WTC11 (cell line): Measurements from ENCODE around the gene IL34.

Experiments used
- GABPB1 ChIP-seq: sonication (generic); formaldehyde crosslinking; IDR thresholded peaks from 2 replicates; pipeline ENCODE4 v1.8.1; 2023; ENCODE audit warnings: mild to moderate bottlenecking, missing genetic modification reagents
- NR2C2 ChIP-seq: sonication (generic); formaldehyde crosslinking; IDR thresholded peaks from 2 replicates; pipeline ENCODE4 v1.8.0; 2022; ENCODE audit warnings: mild to moderate bottlenecking, missing genetic modification reagents
- SOX15 ChIP-seq: fragments of 250-450 bp; sonication (Bioruptor Pico); IDR thresholded peaks from 2 replicates; pipeline ENCODE4 v1.9.0; 2021; ENCODE audit warnings: mild to moderate bottlenecking
- TEAD4 ChIP-seq: sonication (generic); formaldehyde crosslinking; IDR thresholded peaks from 2 replicates; pipeline ENCODE4 v1.8.0; 2022; ENCODE audit warnings: mild to moderate bottlenecking, missing genetic modification reagents
- TP53 ChIP-seq: sonication (generic); formaldehyde crosslinking; IDR thresholded peaks from 2 replicates; pipeline ENCODE4 v1.8.1; 2023; ENCODE audit warnings: mild to moderate bottlenecking, missing genetic modification reagents
- TF ChIP-seq, protein P1 (sequence below): sonication (generic); formaldehyde crosslinking; IDR thresholded peaks from 2 replicates; pipeline ENCODE4 v1.8.1; 2023; ENCODE audit warnings: mild to moderate bottlenecking, missing genetic modification reagents, borderline replicate concordance
- TF ChIP-seq, protein P2 (sequence below): fragments of 200-600 bp; IDR thresholded peaks from 2 replicates; pipeline ENCODE4 v1.8.0; 2022; ENCODE audit warnings: antibody characterized with exemption
- TF ChIP-seq, protein P3 (sequence below): sonication (generic); formaldehyde crosslinking; IDR thresholded peaks from 2 replicates; pipeline ENCODE4 v1.8.0; 2022; ENCODE audit warnings: mild to moderate bottlenecking, missing genetic modification reagents

DNA sequence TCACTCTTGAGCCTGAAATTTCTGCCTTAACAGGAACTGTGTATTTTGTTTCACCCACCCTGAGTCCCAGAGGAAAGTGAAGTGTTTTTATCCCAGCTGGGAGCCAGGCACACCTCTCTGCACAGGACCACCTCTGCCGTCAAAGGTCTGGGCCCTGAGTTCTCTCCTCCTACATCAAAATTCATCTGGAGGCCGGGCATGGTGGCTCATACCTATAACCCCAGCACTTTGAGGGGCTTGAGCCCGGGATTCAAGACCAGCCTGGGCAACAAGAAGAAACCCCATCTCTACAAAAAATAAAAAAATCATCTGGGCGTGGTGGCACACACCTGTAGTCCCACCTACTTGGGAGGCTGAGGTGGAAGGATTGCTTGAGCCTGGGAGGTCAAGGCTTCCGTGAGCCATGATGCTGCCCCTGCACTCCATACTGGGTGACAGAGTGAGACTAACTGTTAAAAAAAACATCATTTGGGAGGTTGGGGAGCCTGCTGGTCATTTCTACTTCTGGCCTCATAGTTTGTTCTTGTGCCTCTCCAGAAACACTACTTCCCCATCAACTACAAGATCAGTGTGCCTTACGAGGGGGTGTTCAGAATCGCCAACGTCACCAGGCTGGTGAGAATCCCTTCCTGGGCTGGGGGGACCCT, 9.8 kb downstream of the IL34 start:
- TF ChIP-seq, protein P1, sequence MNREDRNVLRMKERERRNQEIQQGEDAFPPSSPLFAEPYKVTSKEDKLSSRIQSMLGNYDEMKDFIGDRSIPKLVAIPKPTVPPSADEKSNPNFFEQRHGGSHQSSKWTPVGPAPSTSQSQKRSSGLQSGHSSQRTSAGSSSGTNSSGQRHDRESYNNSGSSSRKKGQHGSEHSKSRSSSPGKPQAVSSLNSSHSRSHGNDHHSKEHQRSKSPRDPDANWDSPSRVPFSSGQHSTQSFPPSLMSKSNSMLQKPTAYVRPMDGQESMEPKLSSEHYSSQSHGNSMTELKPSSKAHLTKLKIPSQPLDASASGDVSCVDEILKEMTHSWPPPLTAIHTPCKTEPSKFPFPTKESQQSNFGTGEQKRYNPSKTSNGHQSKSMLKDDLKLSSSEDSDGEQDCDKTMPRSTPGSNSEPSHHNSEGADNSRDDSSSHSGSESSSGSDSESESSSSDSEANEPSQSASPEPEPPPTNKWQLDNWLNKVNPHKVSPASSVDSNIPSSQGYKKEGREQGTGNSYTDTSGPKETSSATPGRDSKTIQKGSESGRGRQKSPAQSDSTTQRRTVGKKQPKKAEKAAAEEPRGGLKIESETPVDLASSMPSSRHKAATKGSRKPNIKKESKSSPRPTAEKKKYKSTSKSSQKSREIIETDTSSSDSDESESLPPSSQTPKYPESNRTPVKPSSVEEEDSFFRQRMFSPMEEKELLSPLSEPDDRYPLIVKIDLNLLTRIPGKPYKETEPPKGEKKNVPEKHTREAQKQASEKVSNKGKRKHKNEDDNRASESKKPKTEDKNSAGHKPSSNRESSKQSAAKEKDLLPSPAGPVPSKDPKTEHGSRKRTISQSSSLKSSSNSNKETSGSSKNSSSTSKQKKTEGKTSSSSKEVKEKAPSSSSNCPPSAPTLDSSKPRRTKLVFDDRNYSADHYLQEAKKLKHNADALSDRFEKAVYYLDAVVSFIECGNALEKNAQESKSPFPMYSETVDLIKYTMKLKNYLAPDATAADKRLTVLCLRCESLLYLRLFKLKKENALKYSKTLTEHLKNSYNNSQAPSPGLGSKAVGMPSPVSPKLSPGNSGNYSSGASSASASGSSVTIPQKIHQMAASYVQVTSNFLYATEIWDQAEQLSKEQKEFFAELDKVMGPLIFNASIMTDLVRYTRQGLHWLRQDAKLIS (CRISPR knock-in tag), result no peak
- TF ChIP-seq, protein P2, sequence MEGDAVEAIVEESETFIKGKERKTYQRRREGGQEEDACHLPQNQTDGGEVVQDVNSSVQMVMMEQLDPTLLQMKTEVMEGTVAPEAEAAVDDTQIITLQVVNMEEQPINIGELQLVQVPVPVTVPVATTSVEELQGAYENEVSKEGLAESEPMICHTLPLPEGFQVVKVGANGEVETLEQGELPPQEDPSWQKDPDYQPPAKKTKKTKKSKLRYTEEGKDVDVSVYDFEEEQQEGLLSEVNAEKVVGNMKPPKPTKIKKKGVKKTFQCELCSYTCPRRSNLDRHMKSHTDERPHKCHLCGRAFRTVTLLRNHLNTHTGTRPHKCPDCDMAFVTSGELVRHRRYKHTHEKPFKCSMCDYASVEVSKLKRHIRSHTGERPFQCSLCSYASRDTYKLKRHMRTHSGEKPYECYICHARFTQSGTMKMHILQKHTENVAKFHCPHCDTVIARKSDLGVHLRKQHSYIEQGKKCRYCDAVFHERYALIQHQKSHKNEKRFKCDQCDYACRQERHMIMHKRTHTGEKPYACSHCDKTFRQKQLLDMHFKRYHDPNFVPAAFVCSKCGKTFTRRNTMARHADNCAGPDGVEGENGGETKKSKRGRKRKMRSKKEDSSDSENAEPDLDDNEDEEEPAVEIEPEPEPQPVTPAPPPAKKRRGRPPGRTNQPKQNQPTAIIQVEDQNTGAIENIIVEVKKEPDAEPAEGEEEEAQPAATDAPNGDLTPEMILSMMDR, result no peak
- TF ChIP-seq NR2C2 (CRISPR knock-in tag), result no peak
- no peak for TF ChIP-seq TEAD4 (CRISPR knock-in tag)
- TF ChIP-seq GABPB1 (CRISPR knock-in tag), result no peak
- TF ChIP-seq, protein P3, sequence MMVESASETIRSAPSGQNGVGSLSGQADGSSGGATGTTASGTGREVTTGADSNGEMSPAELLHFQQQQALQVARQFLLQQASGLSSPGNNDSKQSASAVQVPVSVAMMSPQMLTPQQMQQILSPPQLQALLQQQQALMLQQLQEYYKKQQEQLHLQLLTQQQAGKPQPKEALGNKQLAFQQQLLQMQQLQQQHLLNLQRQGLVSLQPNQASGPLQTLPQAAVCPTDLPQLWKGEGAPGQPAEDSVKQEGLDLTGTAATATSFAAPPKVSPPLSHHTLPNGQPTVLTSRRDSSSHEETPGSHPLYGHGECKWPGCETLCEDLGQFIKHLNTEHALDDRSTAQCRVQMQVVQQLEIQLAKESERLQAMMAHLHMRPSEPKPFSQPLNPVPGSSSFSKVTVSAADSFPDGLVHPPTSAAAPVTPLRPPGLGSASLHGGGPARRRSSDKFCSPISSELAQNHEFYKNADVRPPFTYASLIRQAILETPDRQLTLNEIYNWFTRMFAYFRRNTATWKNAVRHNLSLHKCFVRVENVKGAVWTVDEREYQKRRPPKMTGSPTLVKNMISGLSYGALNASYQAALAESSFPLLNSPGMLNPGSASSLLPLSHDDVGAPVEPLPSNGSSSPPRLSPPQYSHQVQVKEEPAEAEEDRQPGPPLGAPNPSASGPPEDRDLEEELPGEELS (CRISPR knock-in tag), result no peak
- TF ChIP-seq SOX15 (CRISPR knock-in tag), result no peak
- no peak for TF ChIP-seq TP53 (CRISPR knock-in tag)
